PC-9 (cell line): ENCODE measurements around the gene OCA2.

Source experiments
- EZH2 ChIP-seq: fragments of 200-600 bp; sonication (generic); IDR thresholded peaks from 2 replicates; pipeline ENCODE4 v1.8.0; 2017; ENCODE audit warnings: antibody characterized with exemption, low read depth
- TF ChIP-seq, protein P1 (sequence below): fragments of 200-600 bp; sonication (generic); conservative IDR thresholded peaks from 2 replicates; pipeline ENCODE4 v1.6.1; 2017; ENCODE audit warnings: mixed run types, antibody characterized with exemption, mild to moderate bottlenecking, moderate library complexity

DNA sequence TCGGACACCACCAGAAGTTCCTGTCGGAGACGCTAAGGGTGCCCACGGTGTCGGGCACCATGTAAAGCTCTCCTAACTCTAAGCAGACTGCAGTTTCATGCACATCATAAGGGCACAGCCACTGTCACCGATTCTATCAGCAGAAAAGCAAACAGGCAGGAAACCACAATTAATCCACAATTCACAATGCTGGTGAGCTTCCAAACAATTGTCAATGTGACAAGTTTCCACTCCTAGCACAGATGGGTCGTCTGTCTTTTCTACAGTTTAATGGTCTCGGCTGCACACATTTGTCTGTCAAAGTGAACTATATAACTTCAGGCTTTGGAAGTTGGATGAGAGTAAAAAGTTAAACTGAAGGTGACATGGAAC lies 8.8 kb upstream of the OCA2 start:
- no peak for TF ChIP-seq EZH2
- TF ChIP-seq, protein P1, sequence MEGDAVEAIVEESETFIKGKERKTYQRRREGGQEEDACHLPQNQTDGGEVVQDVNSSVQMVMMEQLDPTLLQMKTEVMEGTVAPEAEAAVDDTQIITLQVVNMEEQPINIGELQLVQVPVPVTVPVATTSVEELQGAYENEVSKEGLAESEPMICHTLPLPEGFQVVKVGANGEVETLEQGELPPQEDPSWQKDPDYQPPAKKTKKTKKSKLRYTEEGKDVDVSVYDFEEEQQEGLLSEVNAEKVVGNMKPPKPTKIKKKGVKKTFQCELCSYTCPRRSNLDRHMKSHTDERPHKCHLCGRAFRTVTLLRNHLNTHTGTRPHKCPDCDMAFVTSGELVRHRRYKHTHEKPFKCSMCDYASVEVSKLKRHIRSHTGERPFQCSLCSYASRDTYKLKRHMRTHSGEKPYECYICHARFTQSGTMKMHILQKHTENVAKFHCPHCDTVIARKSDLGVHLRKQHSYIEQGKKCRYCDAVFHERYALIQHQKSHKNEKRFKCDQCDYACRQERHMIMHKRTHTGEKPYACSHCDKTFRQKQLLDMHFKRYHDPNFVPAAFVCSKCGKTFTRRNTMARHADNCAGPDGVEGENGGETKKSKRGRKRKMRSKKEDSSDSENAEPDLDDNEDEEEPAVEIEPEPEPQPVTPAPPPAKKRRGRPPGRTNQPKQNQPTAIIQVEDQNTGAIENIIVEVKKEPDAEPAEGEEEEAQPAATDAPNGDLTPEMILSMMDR: no peak
